Effector CD4-positive, alpha-beta T cell (primary cell): ENCODE data around the gene SHROOM2.
"Not testable (repeated sequence)": the region's sequence is repeated elsewhere in the genome, so short reads cannot be mapped to it uniquely, and the experiment has no call there.

ENCODE experiments used
- DNase-seq: peaks from one replicate; pipeline ENCODE4 v3.0.0-alpha.2; 2020

SHROOM2 gene

GRCh38 chrX:9832811-9833210, 46.6 kb downstream of the SHROOM2 start:
- DNase-seq, result no peak

- DNase-seq, result no peak
These were observed 49.5 kb downstream of the SHROOM2 start for GRCh38 chrX:9835585-9836210.

GRCh38 chrX:9842541-9842940, 56.3 kb downstream of the SHROOM2 start:
- DNase-seq, result no peak

- no peak for DNase-seq
These were observed 58.8 kb downstream of the SHROOM2 start for GRCh38 chrX:9844936-9845577.

GRCh38 chrX:9845578-9845952, 59.3 kb downstream of the SHROOM2 start:
- no peak for DNase-seq

GRCh38 chrX:9846631-9847030, 60.4 kb downstream of the SHROOM2 start:
- no peak for DNase-seq

GRCh38 chrX:9847071-9847470, 60.8 kb downstream of the SHROOM2 start:
- no peak for DNase-seq

GRCh38 chrX:9848718-9849479, 62.7 kb downstream of the SHROOM2 start:
- no peak for DNase-seq

- no peak for DNase-seq
These were observed 65.7 kb downstream of the SHROOM2 start for GRCh38 chrX:9851890-9852289.

GRCh38 chrX:9853307-9853706, 67.1 kb downstream of the SHROOM2 start:
- no peak for DNase-seq

GRCh38 chrX:9855561-9856283, 69.5 kb downstream of the SHROOM2 start:
- DNase-seq, result no peak

- DNase-seq, result no peak
These were observed 70.4 kb downstream of the SHROOM2 start for GRCh38 chrX:9856588-9856987.

GRCh38 chrX:9857575-9858474, 71.6 kb downstream of the SHROOM2 start:
- DNase-seq, result no peak

GRCh38 chrX:9858684-9859083, 72.5 kb downstream of the SHROOM2 start:
- not testable (repeated sequence) for DNase-seq

- no peak for DNase-seq
These were observed 73.7 kb downstream of the SHROOM2 start for GRCh38 chrX:9859711-9860555.

- no peak for DNase-seq
These were observed 74.6 kb downstream of the SHROOM2 start for GRCh38 chrX:9860826-9861225.

GRCh38 chrX:9861711-9862110, 75.5 kb downstream of the SHROOM2 start:
- DNase-seq, result no peak

- no peak for DNase-seq
These were observed 76.3 kb downstream of the SHROOM2 start for GRCh38 chrX:9862525-9862924.

GRCh38 chrX:9862953-9863352, 76.7 kb downstream of the SHROOM2 start:
- DNase-seq, result no peak

GRCh38 chrX:9864011-9864410, 77.8 kb downstream of the SHROOM2 start:
- no peak for DNase-seq

- DNase-seq, result no peak
These were observed 79.7 kb downstream of the SHROOM2 start for GRCh38 chrX:9865804-9866472.
